ENCODE data around the gene NRL.

The NRL gene

GRCh38 chr14:24122898-24123297, 8.1 kb upstream of the NRL start:
- no peak overlapping the region for H3K9ac ChIP-seq (ENCODE audit: low read length)
- no peak overlapping the region for H3K4me2 ChIP-seq (ENCODE audit: low read length)
- no peak for TF ChIP-seq CTCF (IDR thresholded peaks at IDR 0.05; ENCODE audit: low read depth, low read length)
- no peak for TF ChIP-seq EZH2phosphoT487 (IDR thresholded peaks at IDR 0.05; ENCODE audit: low read depth)
- no peaks in the 10 kb centered on the region for H4K20me1 ChIP-seq (ENCODE audit: insufficient read depth, low read length)
- H2AFZ ChIP-seq (ENCODE audit: low read depth, low read length): no peak overlapping the region
- H3K9me3 ChIP-seq (ENCODE audit: insufficient read depth, low read length): no peaks in the 10 kb centered on the region
- no peaks in the 10 kb centered on the region for H3K27me3 ChIP-seq (ENCODE audit: low read depth, low read length)
- H3K4me1 ChIP-seq (ENCODE audit: low read length): peaks cover 19% of the 10 kb centered on the region
- H3K36me3 ChIP-seq (replicated peaks; ENCODE audit: low read depth, low read length): peaks cover 39% of the 10 kb centered on the region
- peak overlapping the region; percentile 87 for H3K27ac ChIP-seq (ENCODE audit: low read length)
- no peaks in the 10 kb centered on the region for H3K79me2 ChIP-seq (ENCODE audit: low read length)
- no peak overlapping the region for H3K4me3 ChIP-seq (ENCODE audit: low read length)

GRCh38 chr14:24122416-24122815, 7.7 kb upstream of the NRL start:
- Histone ChIP-seq H3K4me3 (ENCODE audit: low read length) (no peak overlapping the region), H3K27me3 (ENCODE audit: low read depth, low read length) (no peaks in the 10 kb centered on the region), H3K79me2 (ENCODE audit: low read length) (no peaks in the 10 kb centered on the region), H3K4me1 (ENCODE audit: low read length) (peaks cover 19% of the 10 kb centered on the region), H2AFZ (ENCODE audit: low read depth, low read length) (no peak overlapping the region), H3K9ac (ENCODE audit: low read length) (no peak overlapping the region), H3K9me3 (ENCODE audit: insufficient read depth, low read length) (no peaks in the 10 kb centered on the region), H3K4me2 (ENCODE audit: low read length) (no peak overlapping the region), H4K20me1 (ENCODE audit: insufficient read depth, low read length) (no peaks in the 10 kb centered on the region), H3K27ac (ENCODE audit: low read length) (no peak overlapping the region), H3K36me3 (replicated peaks; ENCODE audit: low read depth, low read length) (peaks cover 41% of the 10 kb centered on the region)
- TF ChIP-seq EZH2phosphoT487 (IDR thresholded peaks at IDR 0.05; ENCODE audit: low read depth) (no peak), CTCF (IDR thresholded peaks at IDR 0.05; ENCODE audit: low read depth, low read length) (no peak)

GRCh38 chr14:24121210-24121609, 6.5 kb upstream of the NRL start:
- TF ChIP-seq EZH2phosphoT487 (IDR thresholded peaks at IDR 0.05; ENCODE audit: low read depth) (no peak), CTCF (IDR thresholded peaks at IDR 0.05; ENCODE audit: low read depth, low read length) (no peak)
- Histone ChIP-seq H3K4me3 (ENCODE audit: low read length) (no peak overlapping the region), H3K27ac (ENCODE audit: low read length) (no peak overlapping the region), H3K27me3 (ENCODE audit: low read depth, low read length) (no peaks in the 10 kb centered on the region), H3K79me2 (ENCODE audit: low read length) (0 out of 2 replicates have a peak, but pooled peaks cover 4% of the 10 kb centered on the region), H3K36me3 (replicated peaks; ENCODE audit: low read depth, low read length) (peaks cover 48% of the 10 kb centered on the region), H3K4me2 (ENCODE audit: low read length) (no peak overlapping the region), H3K9ac (ENCODE audit: low read length) (no peak overlapping the region), H3K4me1 (ENCODE audit: low read length) (peaks cover 19% of the 10 kb centered on the region), H2AFZ (ENCODE audit: low read depth, low read length) (no peak overlapping the region), H3K9me3 (ENCODE audit: insufficient read depth, low read length) (no peaks in the 10 kb centered on the region), H4K20me1 (ENCODE audit: insufficient read depth, low read length) (no peaks in the 10 kb centered on the region)

GRCh38 chr14:24119691-24120090, 4.9 kb upstream of the NRL start:
- Histone ChIP-seq H2AFZ (ENCODE audit: low read depth, low read length) (no peak overlapping the region), H3K36me3 (replicated peaks; ENCODE audit: low read depth, low read length) (peaks cover 48% of the 10 kb centered on the region), H3K27me3 (ENCODE audit: low read depth, low read length) (no peaks in the 10 kb centered on the region), H3K27ac (ENCODE audit: low read length) (no peak overlapping the region), H3K9me3 (ENCODE audit: insufficient read depth, low read length) (no peaks in the 10 kb centered on the region), H3K4me3 (ENCODE audit: low read length) (no peak overlapping the region), H4K20me1 (ENCODE audit: insufficient read depth, low read length) (no peaks in the 10 kb centered on the region), H3K9ac (ENCODE audit: low read length) (no peak overlapping the region), H3K4me1 (ENCODE audit: low read length) (peaks cover 26% of the 10 kb centered on the region), H3K79me2 (ENCODE audit: low read length) (peaks cover 12% of the 10 kb centered on the region; the same call in 1 of the 2 replicates), H3K4me2 (ENCODE audit: low read length) (no peak overlapping the region)
- TF ChIP-seq CTCF (IDR thresholded peaks at IDR 0.05; ENCODE audit: low read depth, low read length): no peak
- no peak for TF ChIP-seq EZH2phosphoT487 (IDR thresholded peaks at IDR 0.05; ENCODE audit: low read depth)
